DOHH2 (cell line): ENCODE results near the gene OSBPL10.

Experiments used
- H3F3A ChIP-seq: fragments of 200-600 bp; sonication (generic), shearing (Covaris generic); 2 replicates; pipeline ENCODE4 v1.6.0; 2016; ENCODE audit warnings: antibody characterized with exemption, mild to moderate bottlenecking; ENCODE audit not compliant: control insufficient read depth, insufficient read depth
- H3K27ac ChIP-seq: fragments of 200-600 bp; sonication (generic); 2 replicates; pipeline ENCODE4 v1.5.1; 2014; ENCODE audit warnings: low read depth, mild to moderate bottlenecking, low read length, moderate library complexity
- H3K27me3 ChIP-seq: fragments of 200-600 bp; sonication (generic); 2 replicates; pipeline ENCODE4 v1.6.1; 2014; ENCODE audit warnings: mild to moderate bottlenecking, low read length, mixed read lengths; ENCODE audit not compliant: control insufficient read depth
- H3K36me3 ChIP-seq: fragments of 200-600 bp; sonication (generic); 2 replicates; pipeline ENCODE4 v1.6.1; 2014; ENCODE audit warnings: mild to moderate bottlenecking, low read length, moderate library complexity, mixed read lengths; ENCODE audit not compliant: control insufficient read depth
- H3K4me1 ChIP-seq: fragments of 200-600 bp; sonication (generic); 2 replicates; pipeline ENCODE4 v1.6.1; 2014; ENCODE audit warnings: mild to moderate bottlenecking, low read length, mixed read lengths; ENCODE audit not compliant: control insufficient read depth
- H3K4me2 ChIP-seq: fragments of 200-600 bp; sonication (generic); 2 replicates; pipeline ENCODE4 v1.6.0; 2014; ENCODE audit warnings: mild to moderate bottlenecking, low read length, moderate library complexity
- H3K4me3 ChIP-seq: fragments of 200-600 bp; sonication (generic); 2 replicates; pipeline ENCODE4 v1.5.1; 2014; ENCODE audit warnings: mild to moderate bottlenecking, low read length, mixed read lengths
- H3K79me2 ChIP-seq: fragments of 200-600 bp; sonication (generic); 2 replicates; pipeline ENCODE4 v1.6.1; 2014; ENCODE audit warnings: mild to moderate bottlenecking, low read length, mixed read lengths; ENCODE audit not compliant: control insufficient read depth
- H3K9me2 ChIP-seq: fragments of 200-600 bp; sonication (generic); replicated peaks from 2 replicates; pipeline ENCODE4 v1.6.1; 2014; ENCODE audit warnings: mild to moderate bottlenecking, low read length, mixed read lengths; ENCODE audit not compliant: control insufficient read depth
- H3K9me3 ChIP-seq: fragments of 200-600 bp; sonication (generic); 2 replicates; pipeline ENCODE4 v1.6.1; 2014; ENCODE audit warnings: antibody characterized with exemption, low read length, mixed read lengths; ENCODE audit not compliant: control insufficient read depth, insufficient read depth
- H4K20me1 ChIP-seq: fragments of 200-600 bp; sonication (generic); 2 replicates; pipeline ENCODE4 v1.6.0; 2014; ENCODE audit warnings: low read depth, mild to moderate bottlenecking, antibody characterized with exemption, low read length, moderate library complexity; ENCODE audit not compliant: control insufficient read depth, insufficient read depth
- CTCF ChIP-seq: fragments of 200-600 bp; sonication (generic); IDR thresholded peaks from one replicate; pipeline ENCODE4 v1.5.1; 2014; ENCODE audit warnings: antibody characterized with exemption, mild to moderate bottlenecking, low read depth, low read length; ENCODE audit not compliant: poor library complexity, severe bottlenecking
- EZH2phosphoT487 ChIP-seq: fragments of 200-600 bp; sonication (generic); IDR thresholded peaks from 2 replicates; pipeline ENCODE4 v1.6.1; 2017; ENCODE audit warnings: borderline replicate concordance, mild to moderate bottlenecking, antibody characterized with exemption, low read length, moderate library complexity, mixed read lengths

The OSBPL10 gene

GRCh38 chr3:31743331-31744089 is 237.6 kb downstream of the OSBPL10 start:
- TF ChIP-seq EZH2phosphoT487: no peak
- TF ChIP-seq CTCF: no peak
- H3K9me2 ChIP-seq: no peaks in the 10 kb centered on the region
- no peak overlapping the region for H3K27ac ChIP-seq
- H3K4me1 ChIP-seq: no peaks in the 10 kb centered on the region
- no peaks in the 10 kb centered on the region for H3K9me3 ChIP-seq
- H3F3A ChIP-seq: no peaks in the 10 kb centered on the region
- H3K27me3 ChIP-seq: no peaks in the 10 kb centered on the region
- H3K4me2 ChIP-seq: no peak overlapping the region
- H4K20me1 ChIP-seq: no peaks in the 10 kb centered on the region
- no peaks in the 10 kb centered on the region for H3K79me2 ChIP-seq
- no peak overlapping the region for H3K4me3 ChIP-seq
- peaks cover 33% of the 10 kb centered on the region for H3K36me3 ChIP-seq

- Histone ChIP-seq H3K4me3 (no peak overlapping the region), H3K36me3 (peaks cover 28% of the 10 kb centered on the region), H3K4me2 (no peak overlapping the region), H3K79me2 (no peaks in the 10 kb centered on the region; the same call in 1 of the 2 replicates), H4K20me1 (no peaks in the 10 kb centered on the region), H3F3A (no peaks in the 10 kb centered on the region), H3K9me3 (no peaks in the 10 kb centered on the region), H3K27ac (no peak overlapping the region), H3K9me2 (no peaks in the 10 kb centered on the region), H3K27me3 (no peaks in the 10 kb centered on the region), H3K4me1 (no peaks in the 10 kb centered on the region)
- TF ChIP-seq CTCF (no peak), EZH2phosphoT487 (no peak)
These were observed 240.7 kb downstream of the OSBPL10 start for GRCh38 chr3:31740397-31740796.

- H3F3A ChIP-seq: no peaks in the 10 kb centered on the region
- H3K4me2 ChIP-seq: no peak overlapping the region
- no peaks in the 10 kb centered on the region for H3K27me3 ChIP-seq
- TF ChIP-seq CTCF: no peak
- TF ChIP-seq EZH2phosphoT487: no peak
- no peaks in the 10 kb centered on the region; the same call in 1 of the 2 replicates for H3K79me2 ChIP-seq
- no peaks in the 10 kb centered on the region for H3K9me3 ChIP-seq
- peaks cover 32% of the 10 kb centered on the region for H3K36me3 ChIP-seq
- no peak overlapping the region for H3K4me3 ChIP-seq
- H3K4me1 ChIP-seq: no peaks in the 10 kb centered on the region
- H4K20me1 ChIP-seq: no peaks in the 10 kb centered on the region
- no peaks in the 10 kb centered on the region for H3K9me2 ChIP-seq
- H3K27ac ChIP-seq: no peak overlapping the region
These were observed 242.7 kb downstream of the OSBPL10 start for GRCh38 chr3:31738412-31738811.
